OCI-LY3 (cell line): ENCODE data around the gene MEF2C.

Source experiments
- H2AFZ ChIP-seq: fragments of 200-600, 300-600 bp; shearing (Covaris generic); 2 replicates; pipeline ENCODE4 v1.6.0; 2014; ENCODE audit warnings: antibody characterized with exemption, low read depth, low read length
- H3K27ac ChIP-seq: fragments of 200-600, 300-600 bp; sonication (generic); 2 replicates; pipeline ENCODE4 v1.5.1; 2014; ENCODE audit warnings: mild to moderate bottlenecking, low read length, moderate library complexity, mixed read lengths
- H3K27me3 ChIP-seq: fragments of 200-600, 300-600 bp; sonication (generic); 2 replicates; pipeline ENCODE4 v1.6.1; 2014; ENCODE audit warnings: low read depth, low read length, mixed read lengths
- H3K36me3 ChIP-seq: fragments of 200-600, 300-600 bp; sonication (generic); replicated peaks from 2 replicates; pipeline ENCODE3; 2014; ENCODE audit warnings: low read depth, low read length, mixed read lengths
- H3K4me1 ChIP-seq: fragments of 300-600, 200-600 bp; sonication (generic); 2 replicates; pipeline ENCODE4 v1.6.1; 2014; ENCODE audit warnings: low read length, mixed read lengths
- H3K4me2 ChIP-seq: fragments of 200-600, 300-600 bp; sonication (generic); 2 replicates; pipeline ENCODE4 v1.6.1; 2014; ENCODE audit warnings: low read length, mixed read lengths
- H3K4me3 ChIP-seq: fragments of 300-600, 200-600 bp; sonication (generic); 2 replicates; pipeline ENCODE4 v1.5.1; 2014; ENCODE audit warnings: antibody characterized with exemption, mild to moderate bottlenecking, low read length, moderate library complexity
- H3K79me2 ChIP-seq: fragments of 300-600, 200-600 bp; shearing (Covaris generic); 2 replicates; pipeline ENCODE4 v1.6.1; 2014; ENCODE audit warnings: mild to moderate bottlenecking, low read length, mixed read lengths
- H3K9ac ChIP-seq: fragments of 300-600, 200-600 bp; shearing (Covaris generic); 2 replicates; pipeline ENCODE4 v1.6.0; 2014; ENCODE audit warnings: mild to moderate bottlenecking, low read length, moderate library complexity
- H3K9me3 ChIP-seq: fragments of 200-600, 300-600 bp; shearing (Covaris generic); 2 replicates; pipeline ENCODE4 v1.6.1; 2014; ENCODE audit warnings: low read length, mixed read lengths; ENCODE audit not compliant: insufficient read depth
- H4K20me1 ChIP-seq: fragments of 200-600, 300-600 bp; sonication (generic); 2 replicates; pipeline ENCODE4 v1.6.1; 2016; ENCODE audit warnings: low read length, mixed read lengths; ENCODE audit not compliant: insufficient read depth
- EZH2phosphoT487 ChIP-seq: fragments of 200-600 bp; shearing (Covaris generic); IDR thresholded peaks from 2 replicates; pipeline ENCODE4 v1.6.1; 2018; ENCODE audit warnings: antibody characterized with exemption, mixed run types, low read depth
- TF ChIP-seq, protein P1 (sequence below): fragments of 200-600, 300-600 bp; sonication (generic); IDR thresholded peaks from 2 replicates; pipeline ENCODE4 v1.5.1; 2014; ENCODE audit warnings: antibody characterized with exemption, low read length, low read depth

MEF2C gene

DNA sequence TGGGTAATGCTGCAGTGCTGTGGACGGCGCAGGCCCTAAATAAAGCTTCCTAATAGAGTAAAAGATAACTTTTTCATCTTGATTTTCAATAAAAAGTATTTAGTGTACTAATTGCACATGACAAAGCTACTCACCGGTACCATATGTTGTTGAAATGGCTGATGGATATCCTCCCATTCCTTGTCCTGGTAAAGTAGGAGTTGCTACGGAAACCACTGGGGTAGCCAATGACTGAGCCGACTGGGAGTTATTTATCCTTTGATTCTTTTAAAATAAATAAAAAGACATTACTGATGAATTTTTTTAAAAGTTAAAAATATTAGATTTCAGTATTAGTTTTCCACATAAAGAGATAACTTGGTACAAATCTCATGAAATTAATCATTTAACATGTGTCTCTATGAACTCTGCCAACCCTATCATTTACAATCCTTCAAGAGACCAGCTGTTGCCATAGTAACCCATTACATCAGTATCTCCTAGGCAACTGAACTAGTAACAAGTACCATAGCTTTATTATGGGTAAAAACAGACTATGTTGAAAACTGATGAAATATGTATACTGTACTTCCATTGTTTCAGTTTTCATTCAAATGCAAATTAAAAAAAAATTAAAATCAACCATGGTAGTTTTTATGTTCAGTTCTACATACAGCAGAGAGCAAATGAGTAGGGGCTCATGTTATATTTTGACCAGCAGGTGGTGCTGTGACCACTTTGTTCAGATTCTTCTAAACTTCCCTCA, 153.7 kb downstream of the MEF2C start:
- no peak overlapping the region for H3K4me3 ChIP-seq
- H3K36me3 ChIP-seq = peaks cover 36% of the 10 kb centered on the region
- peaks cover 46% of the 10 kb centered on the region for H3K4me1 ChIP-seq
- peak overlapping the region; percentile 100; the same call in 1 of the 2 replicates for H3K27ac ChIP-seq
- H4K20me1 ChIP-seq = no peaks in the 10 kb centered on the region
- TF ChIP-seq EZH2phosphoT487 = no peak
- TF ChIP-seq, protein P1, sequence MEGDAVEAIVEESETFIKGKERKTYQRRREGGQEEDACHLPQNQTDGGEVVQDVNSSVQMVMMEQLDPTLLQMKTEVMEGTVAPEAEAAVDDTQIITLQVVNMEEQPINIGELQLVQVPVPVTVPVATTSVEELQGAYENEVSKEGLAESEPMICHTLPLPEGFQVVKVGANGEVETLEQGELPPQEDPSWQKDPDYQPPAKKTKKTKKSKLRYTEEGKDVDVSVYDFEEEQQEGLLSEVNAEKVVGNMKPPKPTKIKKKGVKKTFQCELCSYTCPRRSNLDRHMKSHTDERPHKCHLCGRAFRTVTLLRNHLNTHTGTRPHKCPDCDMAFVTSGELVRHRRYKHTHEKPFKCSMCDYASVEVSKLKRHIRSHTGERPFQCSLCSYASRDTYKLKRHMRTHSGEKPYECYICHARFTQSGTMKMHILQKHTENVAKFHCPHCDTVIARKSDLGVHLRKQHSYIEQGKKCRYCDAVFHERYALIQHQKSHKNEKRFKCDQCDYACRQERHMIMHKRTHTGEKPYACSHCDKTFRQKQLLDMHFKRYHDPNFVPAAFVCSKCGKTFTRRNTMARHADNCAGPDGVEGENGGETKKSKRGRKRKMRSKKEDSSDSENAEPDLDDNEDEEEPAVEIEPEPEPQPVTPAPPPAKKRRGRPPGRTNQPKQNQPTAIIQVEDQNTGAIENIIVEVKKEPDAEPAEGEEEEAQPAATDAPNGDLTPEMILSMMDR = peak; percentile 74
- H3K79me2 ChIP-seq = peaks cover 24% of the 10 kb centered on the region
- H3K27me3 ChIP-seq = no peaks in the 10 kb centered on the region
- H3K9me3 ChIP-seq = no peaks in the 10 kb centered on the region
- H3K4me2 ChIP-seq = peak overlapping the region; percentile 80; the same call in 1 of the 2 replicates
- H3K9ac ChIP-seq = peak overlapping the region; percentile 91; the same call in 1 of the 2 replicates
- H2AFZ ChIP-seq = no peak overlapping the region

DNA sequence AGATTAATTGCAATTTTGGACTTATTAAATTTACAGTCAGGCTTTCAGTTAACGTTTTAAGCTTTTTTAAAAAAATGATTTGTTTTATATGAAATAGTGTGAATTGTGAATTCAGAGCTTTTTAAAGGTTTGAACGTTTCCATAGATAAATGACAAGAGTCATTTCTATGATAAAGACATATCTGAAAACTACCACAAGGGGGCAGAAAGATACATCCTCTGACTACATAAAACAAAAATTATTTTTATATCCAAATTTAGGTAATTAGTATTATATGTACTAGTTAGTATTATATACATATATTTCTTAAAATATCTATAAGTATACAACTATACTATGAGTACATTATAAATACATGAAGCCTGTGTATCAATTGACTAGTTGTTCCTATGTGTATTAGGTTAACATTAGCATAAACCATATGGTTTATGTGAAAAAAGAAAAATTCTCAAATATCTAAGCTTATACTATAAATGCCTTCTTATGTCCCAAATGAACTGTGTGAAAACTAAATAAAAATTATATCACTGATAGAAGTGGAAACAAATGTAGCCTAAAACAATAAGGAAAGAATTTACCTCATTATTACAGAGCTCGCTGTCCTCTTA, 155.2 kb downstream of the MEF2C start:
- H3K4me1 ChIP-seq = peaks cover 32% of the 10 kb centered on the region
- H3K4me2 ChIP-seq = no peak overlapping the region
- H3K9me3 ChIP-seq = no peaks in the 10 kb centered on the region
- no peak overlapping the region for H3K27ac ChIP-seq
- no peaks in the 10 kb centered on the region for H4K20me1 ChIP-seq
- peaks cover 43% of the 10 kb centered on the region for H3K36me3 ChIP-seq
- no peak overlapping the region for H3K4me3 ChIP-seq
- no peak overlapping the region for H2AFZ ChIP-seq
- peaks cover 12% of the 10 kb centered on the region for H3K79me2 ChIP-seq
- H3K9ac ChIP-seq = no peak overlapping the region
- no peak for TF ChIP-seq EZH2phosphoT487
- TF ChIP-seq, protein P1 = peak; percentile 33; the same call in 1 of the 2 replicates
- H3K27me3 ChIP-seq = no peaks in the 10 kb centered on the region

DNA sequence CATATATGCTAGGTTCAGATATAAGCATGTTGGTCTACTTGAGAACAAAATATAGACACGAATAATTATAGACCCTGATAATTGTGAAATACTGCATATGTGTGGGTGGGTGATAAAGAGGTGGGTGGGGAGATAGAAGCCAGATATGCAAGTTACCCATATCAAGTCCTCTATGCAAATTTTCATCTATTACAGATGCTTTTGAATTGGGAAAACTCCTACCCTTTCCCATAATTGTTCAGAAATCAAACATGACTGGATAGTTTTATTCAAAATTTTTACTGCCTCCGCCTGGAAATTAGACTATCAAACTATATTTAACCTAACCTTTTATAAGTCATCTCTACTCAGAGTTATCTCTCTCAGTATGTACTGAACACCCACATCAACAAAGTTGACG, 157.5 kb downstream of the MEF2C start:
- peaks cover 56% of the 10 kb centered on the region for H3K36me3 ChIP-seq

DNA sequence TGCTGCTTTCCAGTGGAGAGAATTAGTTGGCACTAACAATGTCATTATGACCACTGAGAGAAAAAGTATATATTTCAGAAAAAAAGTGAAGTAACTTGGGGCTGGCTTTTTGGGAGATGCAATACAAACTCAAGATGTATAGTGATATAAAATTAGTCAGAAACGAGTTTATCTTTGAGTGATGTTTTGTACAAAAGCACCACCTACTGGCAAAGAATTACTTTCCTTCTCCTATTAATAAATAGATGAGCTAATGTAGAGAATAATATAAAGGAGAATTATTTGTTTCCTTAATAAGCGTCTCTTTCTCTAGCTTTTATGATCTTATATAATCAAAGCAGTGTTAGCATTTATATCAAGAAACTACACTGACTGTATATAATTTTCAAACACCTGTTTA, 158.8 kb downstream of the MEF2C start:
- Histone ChIP-seq H3K9me3 (no peaks in the 10 kb centered on the region), H3K27ac (no peak overlapping the region), H3K4me2 (no peak overlapping the region), H4K20me1 (no peaks in the 10 kb centered on the region), H2AFZ (no peak overlapping the region), H3K4me1 (no peaks in the 10 kb centered on the region), H3K4me3 (no peak overlapping the region), H3K36me3 (peaks cover 57% of the 10 kb centered on the region), H3K79me2 (no peaks in the 10 kb centered on the region), H3K9ac (no peak overlapping the region), H3K27me3 (no peaks in the 10 kb centered on the region)
- no peak for TF ChIP-seq EZH2phosphoT487
- TF ChIP-seq, protein P1 = peak; percentile 36

More for the DNA sequence above, 157.5 kb downstream of the MEF2C start:
- no peaks in the 10 kb centered on the region for H3K27me3 ChIP-seq
- H3K79me2 ChIP-seq = peaks cover 6% of the 10 kb centered on the region
- H3K4me3 ChIP-seq = no peak overlapping the region
- no peak overlapping the region for H3K4me2 ChIP-seq
- H3K27ac ChIP-seq = no peak overlapping the region
- H3K9me3 ChIP-seq = no peaks in the 10 kb centered on the region
- no peak overlapping the region for H3K9ac ChIP-seq
- no peaks in the 10 kb centered on the region for H4K20me1 ChIP-seq
- H2AFZ ChIP-seq = no peak overlapping the region
- H3K4me1 ChIP-seq = peaks cover 10% of the 10 kb centered on the region
- no peak for TF ChIP-seq EZH2phosphoT487
- TF ChIP-seq, protein P1 = no peak
